BE2C (cell line): ENCODE results near the gene PLPPR3.
A peak's percentile ranks its signal among the peaks of the same experiment; 100 is the strongest.
"Not testable (repeated sequence)": the region's sequence is repeated elsewhere in the genome, so short reads cannot be mapped to it uniquely, and the experiment has no call there.

ENCODE experiments used
- DNase-seq: peaks from one replicate; pipeline ENCODE4 v3.0.0-alpha.2; 2020
- H3K27me3 ChIP-seq: fragments of 250-450 bp; sonication (Bioruptor Pico); 2 replicates; pipeline ENCODE4 v1.5.1; 2020; ENCODE audit warnings: mild to moderate bottlenecking
- H3K36me3 ChIP-seq: fragments of 250-450 bp; sonication (Bioruptor Pico); 2 replicates; pipeline ENCODE4 v1.5.1; 2020; ENCODE audit warnings: mild to moderate bottlenecking
- H3K4me1 ChIP-seq: fragments of 250-450 bp; sonication (Bioruptor Pico); 2 replicates; pipeline ENCODE4 v1.5.1; 2020
- H3K4me3 ChIP-seq: 2 replicates; pipeline ENCODE4 v1.5.1; 2011; ENCODE audit warnings: low read depth, low read length
- H3K9me3 ChIP-seq: fragments of 250-450 bp; sonication (Bioruptor Pico); 2 replicates; pipeline ENCODE4 v1.5.1; 2020
- TF ChIP-seq, protein P1 (sequence below): IDR thresholded peaks from 2 replicates; pipeline ENCODE4 v1.5.1; 2012; ENCODE audit warnings: mild to moderate bottlenecking, low read depth, low read length

The PLPPR3 gene

DNA sequence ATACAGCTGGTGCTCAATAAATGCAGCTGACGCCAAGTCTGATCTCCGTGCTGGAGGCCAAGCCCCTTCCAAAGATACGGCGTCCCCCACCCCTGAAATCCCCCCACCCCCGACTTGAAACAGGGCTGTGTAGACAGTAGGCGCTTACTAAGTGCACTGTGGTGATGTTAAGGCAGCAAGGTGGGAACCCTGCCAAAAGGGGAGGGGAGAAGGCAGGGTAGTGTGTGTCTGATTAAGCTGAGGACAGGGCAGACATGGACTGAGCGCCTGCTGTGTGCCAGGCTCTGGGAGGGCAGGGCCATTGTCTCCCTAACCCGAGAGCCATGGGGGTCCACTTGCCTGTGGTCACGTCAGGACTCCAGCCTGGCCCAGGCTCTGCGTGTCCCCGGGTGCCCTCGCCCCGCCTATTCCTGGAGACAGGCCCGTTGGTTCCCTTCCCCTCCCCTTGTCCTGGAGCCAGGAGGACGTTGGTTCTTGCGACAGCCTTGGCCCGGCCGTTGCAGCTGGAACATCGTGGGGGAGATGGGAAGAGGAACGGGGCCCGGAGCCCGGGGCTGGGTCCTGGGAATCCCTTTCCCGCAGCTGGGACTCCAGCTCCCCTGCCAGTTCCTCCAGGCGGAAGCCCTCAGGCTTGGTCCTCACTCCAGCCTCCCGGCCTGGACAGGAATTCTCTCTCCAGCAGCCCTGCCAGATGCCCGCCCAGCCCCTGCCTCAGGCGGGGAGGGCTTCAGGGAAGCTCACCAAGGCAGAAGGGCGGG, 28.6 kb upstream of the PLPPR3 start:
- Histone ChIP-seq H3K27me3 (peaks cover 58% of the 10 kb centered on the region), H3K36me3 (no peaks in the 10 kb centered on the region), H3K4me1 (no peaks in the 10 kb centered on the region), H3K4me3 (no peak overlapping the region), H3K9me3 (no peaks in the 10 kb centered on the region)
- DNase-seq, result peak; percentile 85
- TF ChIP-seq, protein P1, sequence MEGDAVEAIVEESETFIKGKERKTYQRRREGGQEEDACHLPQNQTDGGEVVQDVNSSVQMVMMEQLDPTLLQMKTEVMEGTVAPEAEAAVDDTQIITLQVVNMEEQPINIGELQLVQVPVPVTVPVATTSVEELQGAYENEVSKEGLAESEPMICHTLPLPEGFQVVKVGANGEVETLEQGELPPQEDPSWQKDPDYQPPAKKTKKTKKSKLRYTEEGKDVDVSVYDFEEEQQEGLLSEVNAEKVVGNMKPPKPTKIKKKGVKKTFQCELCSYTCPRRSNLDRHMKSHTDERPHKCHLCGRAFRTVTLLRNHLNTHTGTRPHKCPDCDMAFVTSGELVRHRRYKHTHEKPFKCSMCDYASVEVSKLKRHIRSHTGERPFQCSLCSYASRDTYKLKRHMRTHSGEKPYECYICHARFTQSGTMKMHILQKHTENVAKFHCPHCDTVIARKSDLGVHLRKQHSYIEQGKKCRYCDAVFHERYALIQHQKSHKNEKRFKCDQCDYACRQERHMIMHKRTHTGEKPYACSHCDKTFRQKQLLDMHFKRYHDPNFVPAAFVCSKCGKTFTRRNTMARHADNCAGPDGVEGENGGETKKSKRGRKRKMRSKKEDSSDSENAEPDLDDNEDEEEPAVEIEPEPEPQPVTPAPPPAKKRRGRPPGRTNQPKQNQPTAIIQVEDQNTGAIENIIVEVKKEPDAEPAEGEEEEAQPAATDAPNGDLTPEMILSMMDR, result no peak

DNA sequence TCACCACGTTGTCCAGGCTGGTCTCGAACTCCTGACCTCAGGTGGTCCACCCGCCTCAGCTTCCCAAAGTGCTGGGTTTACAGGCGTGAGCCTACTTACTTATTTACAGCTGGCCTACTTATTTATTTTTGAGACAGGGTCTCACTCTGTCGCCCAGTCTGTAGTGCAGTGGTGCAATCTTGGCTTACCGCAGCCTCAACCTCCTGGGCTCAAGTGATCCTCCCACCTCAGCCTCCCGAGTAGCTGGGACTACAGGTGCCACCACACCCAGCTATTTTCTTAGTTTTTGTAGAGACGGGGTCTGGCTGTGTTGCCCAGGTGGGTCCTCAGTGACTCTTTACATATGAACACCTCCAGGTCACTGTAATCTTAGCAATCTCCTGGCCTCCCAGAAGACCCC, 27.4 kb upstream of the PLPPR3 start:
- H3K27me3 ChIP-seq, result peaks cover 63% of the 10 kb centered on the region
- not testable (repeated sequence) for H3K36me3 ChIP-seq, DNase-seq, H3K4me1 ChIP-seq, H3K9me3 ChIP-seq, H3K4me3 ChIP-seq

DNA sequence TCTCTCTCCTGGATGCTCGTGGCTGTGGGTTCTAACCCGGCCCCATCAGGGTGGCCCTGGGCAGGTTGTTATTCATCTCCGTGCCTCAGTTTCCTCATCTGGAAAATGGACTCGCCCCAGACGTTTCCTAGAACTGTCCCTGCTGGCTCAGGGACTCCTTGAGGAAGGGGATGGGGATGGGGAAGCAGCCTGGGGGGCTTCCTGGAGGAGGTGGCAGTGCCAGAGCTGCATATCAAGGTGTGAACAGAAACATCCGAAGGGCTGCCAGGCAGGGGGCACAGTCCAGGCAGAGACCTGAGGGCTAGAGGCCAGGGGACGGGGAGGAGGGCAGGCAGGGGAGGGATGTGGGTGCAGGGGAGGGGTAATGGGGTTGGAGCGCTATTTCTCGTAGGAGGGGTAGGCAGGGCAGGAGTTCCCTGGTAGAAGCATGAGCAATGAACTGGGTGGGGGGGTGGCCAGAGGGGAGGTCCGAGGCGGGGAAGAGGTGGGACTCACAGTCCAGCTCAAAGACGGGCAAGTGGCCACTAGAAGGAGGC, 26.7 kb upstream of the PLPPR3 start:
- Histone ChIP-seq H3K27me3 (peaks cover 69% of the 10 kb centered on the region), H3K9me3 (no peaks in the 10 kb centered on the region), H3K4me1 (no peaks in the 10 kb centered on the region), H3K4me3 (no peak overlapping the region), H3K36me3 (no peaks in the 10 kb centered on the region)
- TF ChIP-seq, protein P1, result no peak
- no peak for DNase-seq

DNA sequence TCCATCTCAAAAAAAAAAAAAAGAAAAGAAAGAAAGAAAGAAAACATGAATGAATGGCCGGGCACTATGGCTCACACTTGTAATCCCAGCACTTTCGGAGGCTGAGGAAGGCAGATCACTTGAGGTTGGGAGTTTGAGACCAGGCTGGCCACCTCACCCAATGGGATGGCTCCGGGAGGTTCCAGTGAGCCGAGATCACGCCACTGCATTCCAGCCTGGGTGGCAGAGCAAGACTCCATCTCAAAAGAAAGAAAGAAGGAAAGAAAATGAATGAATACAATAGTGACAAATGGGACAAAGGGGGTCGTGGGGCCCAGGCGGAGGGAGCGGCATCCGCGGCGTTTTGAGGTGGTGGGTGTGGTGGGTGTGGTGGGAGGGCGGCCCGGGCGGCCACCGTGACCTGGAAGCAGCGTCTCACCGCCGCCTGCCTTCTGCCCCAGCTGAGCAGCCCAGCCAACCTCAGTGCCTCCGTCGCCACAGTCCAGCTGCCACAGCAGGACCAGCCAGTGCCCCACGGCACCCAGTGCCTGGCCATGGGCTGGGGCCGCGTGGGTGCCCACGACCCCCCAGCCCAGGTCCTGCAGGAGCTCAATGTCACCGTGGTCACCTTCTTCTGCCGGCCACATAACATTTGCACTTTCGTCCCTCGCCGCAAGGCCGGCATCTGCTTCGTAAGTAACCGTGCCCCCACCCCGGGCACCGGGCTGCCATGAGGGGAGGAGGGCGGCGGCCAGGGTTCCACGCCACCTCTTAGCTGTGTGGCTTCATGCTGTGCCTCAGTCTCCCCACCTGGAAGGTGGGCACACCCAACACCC, 24.2 kb upstream of the PLPPR3 start:
- H3K4me3 ChIP-seq, result no peak overlapping the region
- DNase-seq, result no peak
- H3K36me3 ChIP-seq, result no peaks in the 10 kb centered on the region
- TF ChIP-seq, protein P1, result no peak
- no peaks in the 10 kb centered on the region for H3K4me1 ChIP-seq
- H3K27me3 ChIP-seq, result peaks cover 63% of the 10 kb centered on the region
- H3K9me3 ChIP-seq, result no peaks in the 10 kb centered on the region

DNA sequence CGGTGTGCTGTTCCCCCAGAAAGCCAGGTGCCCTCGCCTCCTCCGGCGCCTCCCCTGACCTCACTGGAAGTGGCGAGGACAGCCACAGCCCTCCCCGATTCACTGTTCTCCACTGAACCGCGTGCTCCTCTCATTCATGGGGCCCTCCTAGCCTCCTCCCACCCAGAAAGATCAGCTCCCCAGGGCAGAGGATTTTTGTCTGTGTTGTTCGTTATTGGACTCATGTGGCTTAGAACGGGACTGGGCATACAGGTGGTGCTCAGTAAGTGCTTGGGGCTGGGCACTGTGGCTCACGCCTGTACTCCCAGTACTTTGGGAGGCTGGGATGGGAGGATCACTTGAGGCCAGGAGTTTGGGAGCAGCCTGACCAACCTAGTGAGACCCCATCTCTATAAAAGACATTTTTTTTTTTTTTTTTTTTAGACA, 22.8 kb upstream of the PLPPR3 start:
- Histone ChIP-seq H3K4me3 (no peak overlapping the region), H3K27me3 (peaks cover 59% of the 10 kb centered on the region)
- TF ChIP-seq, protein P1, result no peak

DNA sequence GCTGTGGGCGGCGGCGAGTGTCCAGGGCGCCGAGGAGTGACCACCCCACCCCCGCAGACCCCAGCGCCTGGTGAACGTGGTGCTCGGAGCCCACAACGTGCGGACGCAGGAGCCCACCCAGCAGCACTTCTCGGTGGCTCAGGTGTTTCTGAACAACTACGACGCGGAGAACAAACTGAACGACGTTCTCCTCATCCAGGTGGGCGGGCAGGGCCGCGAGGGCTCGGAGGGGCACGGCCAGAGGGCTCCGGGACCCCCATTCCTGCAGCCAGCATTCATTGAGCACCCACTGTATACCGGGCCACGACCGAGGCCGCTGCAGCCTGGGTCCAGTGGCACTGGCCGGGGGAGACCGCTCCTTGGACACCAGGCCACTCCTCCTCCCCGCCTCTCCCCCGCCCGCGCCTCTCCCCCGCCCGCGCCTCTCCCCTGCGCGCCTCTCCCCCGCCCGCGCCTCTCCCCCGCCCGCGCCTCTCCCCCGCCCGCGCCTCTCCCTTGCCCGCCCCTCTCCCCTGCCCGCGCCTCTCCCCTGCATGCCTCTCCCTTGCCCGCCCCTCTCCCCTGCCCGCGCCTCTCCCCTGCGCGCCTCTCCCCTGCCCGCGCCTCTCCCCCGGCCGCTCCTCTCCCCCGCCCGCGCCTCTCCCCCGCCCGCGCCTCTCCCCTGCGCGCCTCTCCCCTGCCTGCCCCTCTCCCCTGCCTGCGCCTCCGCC, 22.2 kb upstream of the PLPPR3 start:
- no peaks in the 10 kb centered on the region for H3K4me1 ChIP-seq
- H3K4me3 ChIP-seq, result no peak overlapping the region
- H3K36me3 ChIP-seq, result no peaks in the 10 kb centered on the region
- TF ChIP-seq, protein P1, result no peak
- DNase-seq, result no peak
- no peaks in the 10 kb centered on the region for H3K9me3 ChIP-seq
- peaks cover 57% of the 10 kb centered on the region for H3K27me3 ChIP-seq

More for the DNA sequence above, 22.8 kb upstream of the PLPPR3 start:
- Histone ChIP-seq H3K36me3 (no peaks in the 10 kb centered on the region), H3K4me1 (no peaks in the 10 kb centered on the region), H3K9me3 (no peaks in the 10 kb centered on the region)
- no peak for DNase-seq
